ENCODE data around the gene AKIRIN2. TPM values are rescaled to one million over a fixed set of nuclear protein-coding genes. Genes with fewer than 3 reads are reported as not detected.

Gene AKIRIN2
- total RNA-seq, 2 donors from 2014 or later: 32.7 to 38.0 TPM

Other genes starting within 250 kb of the AKIRIN2 start
- 10 to 100 TPM; 19.4 to 25.9 TPM for gene SLC35A1, start 229.3 kb downstream of the AKIRIN2 start, total RNA-seq
- gene RARS2, start 112.2 kb downstream of the AKIRIN2 start, total RNA-seq: 10 to 100 TPM; 40.1 to 40.9 TPM
- 10 to 100 TPM; 16.0 to 18.3 TPM for gene ORC3, start 112.1 kb downstream of the AKIRIN2 start, total RNA-seq

All from posterior vena cava (tissue), 2 donors.